A172 (cell line): ENCODE data around the gene WSCD2. TPM values are rescaled to one million over a fixed set of nuclear protein-coding genes. Genes with fewer than 3 reads are reported as not detected.

ENCODE experiments used
- DNase-seq: peaks from one replicate; pipeline ENCODE4 v3.0.0-alpha.2; 2015; ENCODE audit warnings: low spot score
- total RNA-seq: library from RNA; depleted of rRNA; stranded (reverse); fragments of >200 nt; shearing (Covaris generic); gene quantifications from 2 replicates; pipeline ENCODE4 v1.2.3, GENCODE V29; 2014

The WSCD2 gene
- total RNA-seq, 1 experiment from 2014 or later, result not detected

- no peak for DNase-seq
Measured at GRCh38 chr12:108235197-108235984, 106.3 kb downstream of the WSCD2 start.

- no peak for DNase-seq
Measured at GRCh38 chr12:108235985-108236263, 106.8 kb downstream of the WSCD2 start.

- no peak for DNase-seq
Measured at GRCh38 chr12:108236366-108236765, 107.3 kb downstream of the WSCD2 start.

GRCh38 chr12:108237272-108237671 is 108.2 kb downstream of the WSCD2 start:
- no peak for DNase-seq

- DNase-seq, result no peak
Measured at GRCh38 chr12:108238474-108238873, 109.4 kb downstream of the WSCD2 start.

- DNase-seq, result no peak
Measured at GRCh38 chr12:108239378-108239777, 110.3 kb downstream of the WSCD2 start.

- DNase-seq, result no peak
Measured at GRCh38 chr12:108240027-108240785, 111.1 kb downstream of the WSCD2 start.

GRCh38 chr12:108240928-108241327 is 111.8 kb downstream of the WSCD2 start:
- no peak for DNase-seq

GRCh38 chr12:108241986-108242703 is 113.1 kb downstream of the WSCD2 start:
- DNase-seq, result peak; percentile 4

- DNase-seq, result no peak
Measured at GRCh38 chr12:108247130-108247529, 118.0 kb downstream of the WSCD2 start.

GRCh38 chr12:108248011-108248410 is 118.9 kb downstream of the WSCD2 start:
- DNase-seq, result no peak

GRCh38 chr12:108252523-108252922 is 123.4 kb downstream of the WSCD2 start:
- DNase-seq, result no peak

GRCh38 chr12:108253540-108253939 is 124.5 kb downstream of the WSCD2 start:
- DNase-seq, result no peak

GRCh38 chr12:108254030-108254429 is 124.9 kb downstream of the WSCD2 start:
- no peak for DNase-seq

GRCh38 chr12:108254517-108255251 is 125.6 kb downstream of the WSCD2 start:
- no peak for DNase-seq

- no peak for DNase-seq
Measured at GRCh38 chr12:108255252-108255602, 126.1 kb downstream of the WSCD2 start.

- no peak for DNase-seq
Measured at GRCh38 chr12:108257004-108257403, 127.9 kb downstream of the WSCD2 start.

GRCh38 chr12:108257610-108258106 is 128.6 kb downstream of the WSCD2 start:
- DNase-seq, result no peak

GRCh38 chr12:108260039-108260438 is 131.0 kb downstream of the WSCD2 start:
- DNase-seq, result no peak

- DNase-seq, result no peak
Measured at GRCh38 chr12:108260969-108261368, 131.9 kb downstream of the WSCD2 start.

GRCh38 chr12:108265505-108265904 is 136.4 kb downstream of the WSCD2 start:
- DNase-seq, result no peak

- no peak for DNase-seq
Measured at GRCh38 chr12:108266131-108266530, 137.0 kb downstream of the WSCD2 start.
